Fibroblast of pulmonary artery (primary cell): ENCODE results near the gene COL4A1.

ENCODE experiments used
- DNase-seq: peaks from one replicate; pipeline ENCODE4 v3.0.0-alpha.2; 2010; ENCODE audit warnings: low read depth
- H3K4me3 ChIP-seq: replicated peaks from 2 replicates; pipeline ENCODE4 v1.5.1; 2011; ENCODE audit warnings: low read depth, mild to moderate bottlenecking, control low read depth, low read length, moderate library complexity
- TF ChIP-seq, protein P1 (sequence below): IDR thresholded peaks from 2 replicates; pipeline ENCODE4 v1.5.1; 2011; ENCODE audit warnings: mild to moderate bottlenecking, control low read depth, low read length, inconsistent platforms; ENCODE audit errors: missing control alignments

COL4A1 gene

DNA sequence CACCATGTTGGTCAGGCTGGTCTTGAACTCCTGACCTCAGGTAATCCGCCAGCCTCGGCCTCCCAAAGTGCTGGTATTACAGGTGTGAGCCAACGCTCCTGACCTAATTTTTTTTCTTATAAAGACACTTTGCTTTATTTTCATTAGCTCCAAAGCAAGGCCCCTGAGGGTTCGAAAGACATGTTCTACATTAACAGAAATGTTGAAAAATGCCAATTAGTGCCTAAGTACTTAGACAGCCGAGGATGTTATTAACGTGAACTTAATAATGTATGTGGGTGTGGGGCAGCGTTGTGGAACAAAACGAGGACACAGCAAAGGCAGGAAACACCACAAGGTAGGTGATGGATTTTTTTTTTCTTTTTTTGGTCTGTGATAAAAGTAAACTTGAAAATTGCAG, 82.4 kb downstream of the COL4A1 start:
- DNase-seq, result no peak
- H3K4me3 ChIP-seq, result no peak overlapping the region
- TF ChIP-seq, protein P1, sequence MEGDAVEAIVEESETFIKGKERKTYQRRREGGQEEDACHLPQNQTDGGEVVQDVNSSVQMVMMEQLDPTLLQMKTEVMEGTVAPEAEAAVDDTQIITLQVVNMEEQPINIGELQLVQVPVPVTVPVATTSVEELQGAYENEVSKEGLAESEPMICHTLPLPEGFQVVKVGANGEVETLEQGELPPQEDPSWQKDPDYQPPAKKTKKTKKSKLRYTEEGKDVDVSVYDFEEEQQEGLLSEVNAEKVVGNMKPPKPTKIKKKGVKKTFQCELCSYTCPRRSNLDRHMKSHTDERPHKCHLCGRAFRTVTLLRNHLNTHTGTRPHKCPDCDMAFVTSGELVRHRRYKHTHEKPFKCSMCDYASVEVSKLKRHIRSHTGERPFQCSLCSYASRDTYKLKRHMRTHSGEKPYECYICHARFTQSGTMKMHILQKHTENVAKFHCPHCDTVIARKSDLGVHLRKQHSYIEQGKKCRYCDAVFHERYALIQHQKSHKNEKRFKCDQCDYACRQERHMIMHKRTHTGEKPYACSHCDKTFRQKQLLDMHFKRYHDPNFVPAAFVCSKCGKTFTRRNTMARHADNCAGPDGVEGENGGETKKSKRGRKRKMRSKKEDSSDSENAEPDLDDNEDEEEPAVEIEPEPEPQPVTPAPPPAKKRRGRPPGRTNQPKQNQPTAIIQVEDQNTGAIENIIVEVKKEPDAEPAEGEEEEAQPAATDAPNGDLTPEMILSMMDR, result no peak

DNA sequence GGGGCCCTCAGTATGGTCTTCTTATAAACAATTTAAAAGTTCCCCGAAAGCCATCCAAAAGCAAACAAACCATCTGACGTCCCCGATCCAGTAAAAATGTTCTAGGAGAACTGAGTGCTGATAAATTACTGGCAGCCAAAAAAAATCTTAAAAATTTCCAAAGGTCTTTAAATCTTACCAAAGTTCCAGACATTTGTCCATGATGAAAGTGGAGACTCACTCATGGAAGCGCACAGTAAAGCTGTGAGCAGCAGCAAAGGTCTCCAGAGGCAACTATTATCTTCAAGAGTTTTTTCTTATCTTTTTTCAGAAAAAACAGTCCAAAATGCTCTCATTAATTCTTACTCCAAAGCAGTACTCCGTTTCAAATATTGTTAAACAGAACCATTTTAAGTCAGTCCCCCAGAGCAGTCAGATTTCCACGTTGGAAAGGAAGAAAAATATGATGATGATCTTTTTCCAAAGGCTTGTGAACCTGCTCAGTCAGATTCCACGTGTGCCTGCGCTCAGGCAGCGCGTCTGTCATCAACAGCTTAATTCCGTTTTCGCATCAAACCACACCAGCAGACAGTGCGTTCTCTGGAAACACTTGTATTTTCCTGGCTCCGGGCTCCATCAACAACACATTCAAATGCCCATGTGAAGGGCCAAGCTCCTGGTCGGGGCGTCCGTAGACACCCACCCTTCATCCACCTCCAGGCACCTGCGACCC, 85.4 kb downstream of the COL4A1 start:
- H3K4me3 ChIP-seq, result no peak overlapping the region
- no peak for DNase-seq
- TF ChIP-seq, protein P1, result no peak

DNA sequence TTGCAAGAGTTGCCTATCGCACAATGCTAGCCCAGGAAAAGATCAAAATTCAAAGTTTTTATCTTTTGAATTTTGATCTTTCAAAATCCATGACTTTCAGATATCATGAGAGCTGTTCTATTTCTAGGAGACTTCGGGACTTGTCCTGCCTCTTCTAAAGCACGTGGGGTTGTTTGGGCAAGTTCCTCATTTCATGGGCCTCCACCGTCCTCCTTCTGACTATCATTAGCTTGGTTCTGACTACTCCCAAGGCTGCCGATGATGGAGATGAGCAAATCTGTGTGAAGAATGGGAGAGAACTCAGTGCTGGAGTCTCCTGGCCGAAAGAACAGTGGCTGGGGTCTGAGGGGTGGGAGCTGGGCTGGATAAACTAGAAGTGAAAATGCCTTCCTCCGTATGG, 86.5 kb downstream of the COL4A1 start:
- H3K4me3 ChIP-seq, result no peak overlapping the region
- DNase-seq, result no peak
- TF ChIP-seq, protein P1, result no peak

DNA sequence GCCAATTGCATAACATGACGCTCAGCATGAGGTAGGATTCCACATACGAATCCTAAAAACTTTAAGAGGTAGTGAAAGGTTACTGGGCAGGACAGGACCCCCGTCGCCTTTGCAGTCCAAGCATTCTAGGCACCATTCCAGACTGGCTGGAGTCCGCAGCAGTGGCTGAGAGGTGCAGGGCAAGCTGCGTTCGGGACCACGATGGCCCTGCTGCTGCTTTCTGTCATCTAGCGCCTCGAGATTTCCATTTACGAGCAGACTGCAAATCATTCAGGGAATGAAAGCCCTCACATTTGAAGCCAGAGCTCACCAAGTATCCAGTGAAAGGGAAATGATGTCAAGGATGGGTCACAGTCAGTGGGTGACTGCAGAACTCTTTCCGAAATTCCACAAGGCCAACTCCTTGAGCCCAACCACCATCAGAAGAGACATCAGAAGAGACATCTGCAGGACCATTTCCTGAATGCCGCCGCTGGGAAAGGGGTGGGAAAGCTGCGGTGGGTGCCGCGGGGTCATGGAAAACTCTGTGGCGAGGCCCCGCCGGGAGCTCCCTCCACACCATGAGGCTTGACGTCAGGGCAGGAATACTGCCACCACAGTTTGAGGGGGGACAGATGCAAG, 88.3 kb downstream of the COL4A1 start:
- TF ChIP-seq, protein P1, result no peak
- DNase-seq, result no peak
- H3K4me3 ChIP-seq, result no peak overlapping the region

DNA sequence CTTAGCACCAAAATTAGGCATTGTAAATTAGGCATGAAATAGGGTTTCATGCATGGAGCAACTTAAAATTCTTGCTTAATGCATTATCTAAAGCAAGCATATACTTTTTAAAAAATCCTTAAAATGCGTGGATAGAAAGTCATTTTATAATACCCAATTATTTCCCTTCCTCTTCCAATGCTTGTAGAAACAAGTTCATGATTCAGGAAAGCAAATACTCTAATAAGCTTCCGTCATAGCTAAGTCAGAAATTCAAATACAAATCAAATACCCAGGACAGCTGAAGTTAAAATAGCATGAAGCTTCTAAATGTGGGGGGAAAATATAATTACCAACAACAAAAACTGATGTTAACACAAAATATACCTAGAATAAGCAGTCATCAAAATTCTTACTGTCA, 89.1 kb downstream of the COL4A1 start:
- TF ChIP-seq, protein P1, result no peak
- no peak overlapping the region for H3K4me3 ChIP-seq
- DNase-seq, result no peak

DNA sequence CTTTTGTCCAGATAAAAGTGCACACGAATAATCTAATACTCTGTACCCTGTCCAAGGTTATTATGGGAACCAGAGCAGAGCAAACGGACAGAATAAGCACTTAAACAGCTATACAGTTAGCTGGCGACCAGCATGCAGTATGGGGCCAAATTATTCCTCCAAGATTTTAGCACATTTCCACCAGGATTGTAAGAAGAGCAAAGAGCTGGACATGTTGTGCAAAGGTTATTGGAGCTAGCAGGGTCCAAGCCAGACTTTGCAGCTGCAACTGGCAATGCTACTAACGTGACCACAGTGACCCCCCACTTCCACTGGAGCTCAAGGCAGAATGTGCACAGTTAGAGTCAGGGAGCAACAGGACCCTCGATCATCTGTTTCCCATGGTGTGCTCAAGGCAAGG, 89.9 kb downstream of the COL4A1 start:
- no peak overlapping the region for H3K4me3 ChIP-seq
- DNase-seq, result no peak
- TF ChIP-seq, protein P1, result no peak
